DMS 273 (cell line): ENCODE measurements around the gene PLCD1.
"Not testable (repeated sequence)": the region's sequence is repeated elsewhere in the genome, so short reads cannot be mapped to it uniquely, and the experiment has no call there.

Experiments used
- DNase-seq: peaks from one replicate; lab custom pipeline; 2025; ENCODE audit not compliant: unreplicated experiment; lab: John Stamatoyannopoulos, UW

PLCD1 gene

GRCh38 chr3:38038447-38038911, 9.0 kb upstream of the PLCD1 start:
- DNase-seq, result no peak

GRCh38 chr3:38036906-38037305, 7.5 kb upstream of the PLCD1 start:
- DNase-seq, result no peak

- DNase-seq, result no peak
Observed at GRCh38 chr3:38036286-38036685, 6.8 kb upstream of the PLCD1 start.

- not testable (repeated sequence) for DNase-seq
Observed at GRCh38 chr3:38034335-38034734, 4.9 kb upstream of the PLCD1 start.

- not testable (repeated sequence) for DNase-seq
Observed at GRCh38 chr3:38033586-38033985, 4.1 kb upstream of the PLCD1 start.

- no peak for DNase-seq
Observed at GRCh38 chr3:38032328-38032865, 3.0 kb upstream of the PLCD1 start.

- peak; percentile 34 for DNase-seq
Observed at GRCh38 chr3:38031022-38031994, 1.9 kb upstream of the PLCD1 start.

GRCh38 chr3:38030126-38031021, 932 bp upstream of the PLCD1 start:
- DNase-seq, result no peak

- no peak for DNase-seq
Observed at GRCh38 chr3:38028621-38029361, 651 bp downstream of the PLCD1 start.

GRCh38 chr3:38027466-38028465, 1.7 kb downstream of the PLCD1 start:
- no peak for DNase-seq

- DNase-seq, result no peak
Observed at GRCh38 chr3:38026856-38027255, 2.6 kb downstream of the PLCD1 start.

- DNase-seq, result no peak
Observed at GRCh38 chr3:38022896-38023709, 6.3 kb downstream of the PLCD1 start.

GRCh38 chr3:38022301-38022700, 7.1 kb downstream of the PLCD1 start:
- no peak for DNase-seq

GRCh38 chr3:38021196-38021595, 8.2 kb downstream of the PLCD1 start:
- DNase-seq, result no peak

GRCh38 chr3:38020342-38020726, 9.1 kb downstream of the PLCD1 start:
- no peak for DNase-seq

- no peak for DNase-seq
Observed at GRCh38 chr3:38019658-38020341, 9.6 kb downstream of the PLCD1 start.

GRCh38 chr3:38018296-38019266, 10.9 kb downstream of the PLCD1 start:
- DNase-seq, result no peak
